GM13977 (cell line): ENCODE results near the gene LRRC28.

Experiments used
- DNase-seq: peaks from one replicate; pipeline ENCODE4 v3.0.0; 2012; ENCODE audit warnings: low spot score
- CTCF ChIP-seq: IDR thresholded peaks from 2 replicates; pipeline ENCODE4 v1.5.1; 2012; ENCODE audit warnings: mild to moderate bottlenecking, control low read depth; ENCODE audit not compliant: insufficient read depth; ENCODE audit errors: extremely low read depth, missing control alignments
- in situ Hi-C: fragments of 300-500 bp; cut with MboI; formaldehyde crosslinking; loops from one replicate; pipeline ENCODE4 v1.12.0; 2022; ENCODE audit warnings: low sequenced_read_pairs, low pct_unique_long_range_greater_than_20kb, mixed read lengths, inconsistent platforms; ENCODE audit not compliant: unreplicated experiment

The LRRC28 gene

GRCh38 chr15:99427668-99428361 is 176.5 kb downstream of the LRRC28 start:
- no peak for DNase-seq
- no peak for TF ChIP-seq CTCF
- in situ Hi-C loops = no loop called here

- no peak for DNase-seq
- in situ Hi-C loops = no loop called here
- no peak for TF ChIP-seq CTCF
These were observed 178.4 kb downstream of the LRRC28 start for GRCh38 chr15:99429681-99430081.

- DNase-seq = no peak
- TF ChIP-seq CTCF = no peak
- in situ Hi-C loops = no loop called here
These were observed 179.7 kb downstream of the LRRC28 start for GRCh38 chr15:99430881-99431401.

GRCh38 chr15:99431661-99432091 is 180.4 kb downstream of the LRRC28 start:
- TF ChIP-seq CTCF = no peak
- in situ Hi-C loops = no loop called here
- no peak for DNase-seq

GRCh38 chr15:99432271-99433025 is 181.2 kb downstream of the LRRC28 start:
- DNase-seq = no peak
- in situ Hi-C loops = no loop called here
- no peak for TF ChIP-seq CTCF

GRCh38 chr15:99433026-99433756 is 181.9 kb downstream of the LRRC28 start:
- peak; percentile 64 for DNase-seq
- no peak for TF ChIP-seq CTCF
- in situ Hi-C loops = no loop called here
